Muscle layer of colon (tissue), 2 donors: ENCODE measurements around the gene ABHD11.
A peak's percentile ranks its signal among the peaks of the same experiment; 100 is the strongest.

Experiments
- H3K27ac ChIP-seq: one replicate; pipeline ENCODE4 v1.7.0; 2013; ENCODE audit warnings: low read depth, mild to moderate bottlenecking, low read length, moderate library complexity
- H3K27me3 ChIP-seq, 2 donors: one replicate each; pipeline ENCODE4 v1.7.0; 2013; ENCODE audit warnings: low read length in 2 of 2, mild to moderate bottlenecking in 2 of 2; ENCODE audit not compliant: insufficient read depth in 2 of 2, control insufficient read depth in 1 of 2
- H3K36me3 ChIP-seq: one replicate; pipeline ENCODE4 v1.7.0; 2013; ENCODE audit warnings: mild to moderate bottlenecking, low read length; ENCODE audit not compliant: insufficient read depth
- H3K4me1 ChIP-seq: one replicate; pipeline ENCODE4 v1.7.0; 2013; ENCODE audit warnings: mild to moderate bottlenecking, low read length; ENCODE audit not compliant: insufficient read depth
- H3K4me3 ChIP-seq, 2 donors: one replicate each; pipeline ENCODE4 v1.7.0; 2013; ENCODE audit warnings: low read length in 2 of 2, low read depth in 1 of 2, mild to moderate bottlenecking in 1 of 2, moderate library complexity in 1 of 2
- H3K9ac ChIP-seq: one replicate; pipeline ENCODE4 v1.7.0; 2013; ENCODE audit warnings: low read length
- H3K9me3 ChIP-seq: one replicate; pipeline ENCODE4 v1.7.0; 2013; ENCODE audit warnings: mild to moderate bottlenecking, low read length
- donor health status: abdominal sarcoma.
- donor health status: Adenocarcinoma of cecum.

The ABHD11 gene

DNA sequence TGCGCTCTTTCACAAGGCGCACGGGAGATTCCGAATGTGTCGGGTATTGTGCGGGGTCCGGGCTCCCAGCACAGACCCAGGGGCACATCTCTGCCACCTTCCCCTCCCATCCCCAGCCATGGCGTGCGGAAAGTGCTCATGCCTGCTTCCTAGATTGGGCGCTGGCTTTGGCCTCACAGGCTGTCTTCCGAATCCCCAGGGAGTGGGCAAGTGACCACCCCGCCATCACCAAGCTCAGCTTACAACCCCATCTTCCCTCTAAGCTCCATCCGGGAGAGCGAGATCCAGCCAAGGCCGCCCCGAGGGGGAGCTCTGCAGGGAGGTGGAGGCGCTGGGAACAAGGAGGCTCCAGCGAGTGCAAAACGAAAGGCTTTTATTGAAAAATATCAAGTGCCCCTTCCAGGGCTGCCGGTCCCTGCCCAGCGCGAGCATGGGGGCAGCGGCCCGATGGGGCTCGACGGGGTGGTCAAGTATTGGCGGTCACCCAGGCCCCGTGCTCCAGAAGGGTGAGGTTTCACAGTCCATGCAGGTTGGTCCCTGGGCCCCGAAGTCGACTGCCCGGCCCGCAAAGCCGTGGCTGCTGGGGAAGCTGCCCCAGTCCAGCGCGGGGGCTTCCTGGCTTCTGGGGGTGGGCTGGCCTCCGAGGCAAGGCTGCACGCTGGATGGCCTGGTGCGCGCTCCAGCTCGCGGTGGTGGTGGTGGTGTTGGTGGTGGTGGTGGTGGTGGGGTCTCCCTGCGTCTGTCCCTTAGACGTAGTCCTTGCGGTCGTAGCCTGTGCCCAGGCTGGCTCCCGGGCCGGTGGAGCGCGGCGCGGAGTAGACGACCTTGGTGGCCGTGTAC, 30.3 kb upstream of the ABHD11 start:
- H3K9me3 ChIP-seq, result no peaks in the 10 kb centered on the region
- no peaks in the 10 kb centered on the region for H3K36me3 ChIP-seq
- no peaks in the 10 kb centered on the region for H3K4me1 ChIP-seq
- no peak overlapping the region for H3K9ac ChIP-seq
- H3K4me3 ChIP-seq, result no peak overlapping the region
- no peak overlapping the region for H3K27ac ChIP-seq
- H3K27me3 ChIP-seq, result peaks cover 8 to 29% of the 10 kb centered on the region in 2 donors

DNA sequence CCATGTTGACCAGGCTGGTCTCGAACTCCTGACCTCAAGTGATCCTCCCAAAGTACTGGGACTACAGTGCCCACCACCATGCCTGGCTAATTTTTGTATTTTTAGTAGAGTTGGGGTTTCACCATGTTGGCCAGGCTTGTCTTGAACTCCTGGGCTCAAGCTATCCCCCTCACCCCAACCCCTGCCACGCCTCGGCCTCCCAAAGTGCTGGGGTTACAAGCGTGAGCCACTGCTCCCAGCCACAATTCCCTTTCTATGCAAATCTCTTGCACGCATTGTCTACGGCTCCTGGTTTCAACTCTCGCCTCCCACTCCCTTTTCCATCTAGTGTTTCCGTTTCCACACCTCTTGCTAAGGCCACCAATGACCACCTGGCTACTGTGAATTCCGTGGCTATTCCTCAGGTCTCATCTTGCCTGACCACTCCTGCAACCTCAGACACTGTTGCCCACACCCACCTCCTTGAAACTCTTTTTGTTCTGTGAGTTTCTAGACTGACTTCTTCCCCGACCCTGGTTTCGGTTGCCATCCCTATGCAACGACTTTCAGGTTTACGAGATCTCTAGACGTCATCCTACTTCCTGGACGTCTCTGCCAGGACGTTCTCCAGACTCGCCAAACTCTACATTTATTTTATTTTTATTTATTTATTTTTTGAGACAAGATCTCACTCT, 28.1 kb upstream of the ABHD11 start:
- H3K27ac ChIP-seq, result no peak overlapping the region
- H3K4me1 ChIP-seq, result no peaks in the 10 kb centered on the region
- no peak overlapping the region for H3K9ac ChIP-seq
- H3K27me3 ChIP-seq, result peaks cover 8 to 29% of the 10 kb centered on the region in 2 donors
- H3K4me3 ChIP-seq, result no peak overlapping the region
- no peaks in the 10 kb centered on the region for H3K9me3 ChIP-seq
- H3K36me3 ChIP-seq, result no peaks in the 10 kb centered on the region

DNA sequence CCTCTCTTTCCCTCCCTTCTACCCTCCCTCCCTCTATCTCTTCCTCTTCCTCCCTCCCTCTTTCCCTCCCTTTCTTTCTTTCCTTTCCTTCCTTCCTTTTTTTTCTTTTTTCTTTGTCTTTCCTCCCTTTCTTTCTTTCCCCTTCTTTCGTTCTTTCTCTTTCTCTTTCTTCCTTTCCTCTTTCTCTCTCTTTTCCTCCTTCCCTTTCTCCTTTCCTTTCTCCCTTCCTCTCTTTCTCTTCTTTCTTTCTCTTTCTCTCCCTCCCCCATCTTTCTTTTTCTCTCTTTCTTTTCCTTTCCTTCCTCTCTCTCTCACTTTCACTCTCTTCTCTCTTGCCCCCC, 24.0 kb upstream of the ABHD11 start:
- no peak overlapping the region for H3K4me3 ChIP-seq
- H3K27me3 ChIP-seq, result no peaks in the 10 kb centered on the region
- no peak overlapping the region for H3K27ac ChIP-seq
- no peaks in the 10 kb centered on the region for H3K4me1 ChIP-seq
- no peaks in the 10 kb centered on the region for H3K9me3 ChIP-seq
- H3K9ac ChIP-seq, result no peak overlapping the region
- no peaks in the 10 kb centered on the region for H3K36me3 ChIP-seq

DNA sequence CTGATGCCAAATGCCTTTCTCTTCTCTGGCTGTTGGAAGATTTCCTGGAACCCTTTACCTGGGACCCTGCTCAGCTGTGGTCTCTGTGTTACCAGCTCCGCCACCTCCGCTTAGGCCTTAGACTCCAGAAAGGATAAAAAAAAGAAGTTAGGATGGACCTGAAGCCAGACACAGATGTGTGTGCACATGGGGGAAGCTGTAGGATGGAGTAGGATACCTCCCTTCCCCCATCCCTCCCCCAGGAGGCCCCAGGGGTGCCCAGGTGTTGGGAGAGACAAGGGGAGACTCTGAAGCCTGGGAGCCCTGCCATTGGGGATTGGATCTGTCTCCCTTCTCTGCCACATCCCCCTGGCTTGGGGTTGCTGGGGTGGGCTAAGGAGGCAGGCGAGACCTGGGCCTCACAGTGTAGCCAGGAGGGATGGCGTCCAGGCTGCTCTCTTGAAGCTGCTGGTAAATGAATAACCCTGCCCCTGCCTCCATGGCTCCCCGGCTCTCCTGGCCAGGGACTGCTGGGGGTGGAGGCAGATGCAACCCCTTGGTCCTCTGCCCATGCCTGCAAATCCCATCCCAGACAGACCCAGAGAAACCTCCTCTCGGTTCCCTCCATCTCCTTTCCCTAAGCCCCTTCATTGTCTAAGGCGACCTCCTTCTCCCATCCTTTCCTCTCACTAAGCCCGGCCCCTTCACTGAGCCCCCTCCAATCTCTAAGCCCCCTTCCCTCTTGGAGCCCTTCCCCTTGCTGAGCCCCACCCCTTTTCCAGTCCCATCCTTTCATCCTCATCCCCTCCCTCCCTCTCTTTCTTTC, 23.5 kb upstream of the ABHD11 start:
- Histone ChIP-seq H3K4me1 (no peaks in the 10 kb centered on the region), H3K27ac (no peak overlapping the region), H3K36me3 (no peaks in the 10 kb centered on the region), H3K9ac (no peak overlapping the region), H3K9me3 (no peaks in the 10 kb centered on the region), H3K27me3 (no peaks in the 10 kb centered on the region), H3K4me3 (no peak overlapping the region)

DNA sequence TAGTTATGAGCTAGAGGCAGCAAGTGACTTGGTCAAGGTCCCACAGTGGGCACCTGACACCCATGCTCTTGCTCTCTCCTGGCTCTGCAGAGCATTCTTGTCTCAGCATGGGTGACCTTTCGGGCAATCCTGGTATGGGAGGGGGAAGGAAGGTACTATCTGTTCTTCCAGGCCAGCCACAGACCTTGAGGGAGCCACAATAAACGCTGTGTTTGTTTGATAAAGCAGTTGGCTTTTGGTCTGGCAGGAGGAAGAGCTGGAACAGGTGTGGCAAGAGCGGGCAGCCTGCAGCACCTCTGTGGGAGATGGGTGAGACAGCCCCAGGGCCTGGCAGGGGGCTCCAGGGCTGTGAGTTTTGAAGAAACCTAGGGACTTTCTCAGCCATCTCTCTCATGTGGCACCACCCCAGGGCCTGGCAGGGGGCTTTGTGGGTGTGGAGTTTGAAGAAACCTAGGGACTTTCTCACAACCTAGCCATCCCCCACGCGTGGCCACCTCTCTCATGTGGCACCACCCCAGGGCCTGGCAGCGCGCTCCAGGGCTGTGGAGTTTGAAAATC, 20.1 kb upstream of the ABHD11 start:
- Histone ChIP-seq H3K4me3 (no peak overlapping the region), H3K4me1 (no peaks in the 10 kb centered on the region), H3K27ac (no peak overlapping the region), H3K9ac (no peak overlapping the region), H3K9me3 (no peaks in the 10 kb centered on the region), H3K36me3 (no peaks in the 10 kb centered on the region), H3K27me3 (no peaks in the 10 kb centered on the region)

DNA sequence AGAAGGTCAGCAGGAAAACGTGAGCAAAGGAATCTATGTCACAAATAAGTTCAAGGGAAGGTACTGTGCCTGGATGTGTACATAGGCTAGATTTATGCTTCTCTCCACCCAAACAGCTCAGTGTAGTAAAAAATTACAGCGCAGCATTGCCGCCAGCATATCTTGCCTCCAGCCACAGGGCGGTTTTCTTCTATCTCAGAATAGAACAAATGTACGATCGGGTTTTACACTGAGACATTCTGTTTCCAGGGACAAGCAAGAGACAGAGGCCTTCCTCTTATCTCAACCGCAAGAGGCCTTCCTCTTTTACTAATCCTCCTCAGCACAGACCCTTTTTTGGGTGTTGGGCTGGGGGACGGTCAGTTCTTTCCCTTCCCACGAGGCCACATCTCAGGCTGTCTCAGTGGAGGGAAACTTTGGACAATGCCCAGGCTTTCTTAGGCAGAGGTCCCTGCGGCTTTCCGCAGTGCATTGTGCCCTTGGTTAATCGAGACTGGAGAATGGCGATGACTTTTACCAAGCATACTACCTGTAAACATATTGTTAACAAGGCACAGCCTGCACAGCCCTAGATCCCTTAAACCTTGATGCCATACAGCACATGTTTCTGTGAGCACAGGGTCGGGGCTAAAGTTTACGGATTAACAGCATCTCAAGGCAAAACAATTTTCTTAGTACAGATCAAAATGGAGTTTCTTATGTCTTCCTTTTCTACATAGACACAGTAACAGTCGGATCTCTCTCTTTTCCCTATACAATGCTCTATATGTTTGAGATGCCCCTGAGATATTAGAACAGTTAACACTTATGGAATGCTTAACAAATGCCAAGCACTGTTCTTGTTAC, 11.6 kb upstream of the ABHD11 start:
- H3K36me3 ChIP-seq, result no peaks in the 10 kb centered on the region
- no peaks in the 10 kb centered on the region for H3K27me3 ChIP-seq
- no peak overlapping the region for H3K27ac ChIP-seq
- no peaks in the 10 kb centered on the region for H3K9me3 ChIP-seq
- peaks cover 8% of the 10 kb centered on the region for H3K4me1 ChIP-seq
- no peak overlapping the region for H3K9ac ChIP-seq
- H3K4me3 ChIP-seq, result no peak overlapping the region

DNA sequence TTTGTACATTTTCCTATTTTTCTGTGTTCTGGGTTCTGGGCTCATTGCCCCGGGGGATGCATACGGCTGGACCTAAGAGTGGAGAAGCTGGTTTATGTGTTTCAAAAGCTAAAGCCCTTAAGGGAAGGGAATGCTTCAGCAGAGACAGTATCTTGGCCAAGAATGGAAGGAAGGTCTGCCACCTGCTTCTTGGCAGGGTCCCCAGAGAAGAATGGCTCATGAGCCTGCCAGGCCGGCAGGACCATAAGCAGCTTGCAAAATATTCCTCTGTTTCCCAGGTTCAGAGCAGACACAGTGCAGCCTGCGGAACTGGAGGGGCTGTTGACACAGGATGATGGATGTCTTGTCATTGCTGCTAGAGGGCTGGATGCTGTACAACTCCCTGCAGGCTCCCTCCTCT, 7.8 kb upstream of the ABHD11 start:
- Histone ChIP-seq H3K27me3 (no peaks in the 10 kb centered on the region), H3K9ac (no peak overlapping the region), H3K27ac (peak overlapping the region; percentile 4), H3K4me1 (peaks cover 8% of the 10 kb centered on the region), H3K9me3 (no peaks in the 10 kb centered on the region), H3K36me3 (no peaks in the 10 kb centered on the region), H3K4me3 (no peak overlapping the region)

DNA sequence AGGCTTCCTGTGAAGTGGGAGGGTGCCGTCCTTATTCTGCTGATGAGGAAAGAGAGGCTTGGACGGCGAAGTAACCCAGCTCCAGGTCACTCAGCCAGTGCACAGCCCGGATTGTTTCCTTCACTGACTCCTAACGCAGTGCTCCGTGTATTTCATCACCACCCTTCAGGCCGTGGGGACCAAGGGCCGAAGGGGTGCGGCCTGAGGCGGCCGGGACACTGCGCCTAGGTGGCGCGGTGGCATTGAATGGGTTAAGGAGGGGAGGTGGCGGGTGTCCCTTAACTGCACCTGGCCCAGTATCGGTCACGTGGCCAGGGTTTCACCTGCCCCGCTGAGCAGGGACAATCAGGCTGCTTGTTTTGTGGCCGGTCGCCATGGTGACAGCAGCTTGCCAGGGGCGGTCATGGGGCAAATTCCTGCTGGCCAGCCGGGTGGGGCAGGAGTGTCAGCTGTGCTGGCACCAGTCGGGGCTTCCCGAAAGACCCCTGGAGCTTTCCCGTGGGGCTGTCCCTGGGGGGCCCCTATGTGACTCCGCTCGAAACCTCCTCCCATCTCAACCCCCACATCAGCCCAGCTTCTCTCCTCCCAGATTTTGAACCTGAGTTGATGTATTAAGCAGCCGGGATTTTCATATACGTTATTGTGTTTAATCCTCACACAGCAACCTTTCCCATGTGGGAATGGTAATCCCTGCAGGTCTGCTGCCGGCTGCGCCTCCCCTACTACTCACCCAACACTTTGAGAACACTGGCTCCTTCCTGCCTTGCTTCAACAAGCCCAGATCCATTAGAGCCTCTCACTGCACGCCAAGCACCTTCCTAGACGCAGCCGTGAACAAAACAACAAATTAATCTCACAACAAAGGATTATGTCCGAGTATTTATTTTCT, 4.4 kb upstream of the ABHD11 start:
- Histone ChIP-seq H3K27me3 (no peaks in the 10 kb centered on the region), H3K4me3 (no peak overlapping the region), H3K4me1 (peaks cover 9% of the 10 kb centered on the region), H3K9me3 (no peaks in the 10 kb centered on the region), H3K27ac (no peak overlapping the region), H3K9ac (no peak overlapping the region), H3K36me3 (no peaks in the 10 kb centered on the region)

DNA sequence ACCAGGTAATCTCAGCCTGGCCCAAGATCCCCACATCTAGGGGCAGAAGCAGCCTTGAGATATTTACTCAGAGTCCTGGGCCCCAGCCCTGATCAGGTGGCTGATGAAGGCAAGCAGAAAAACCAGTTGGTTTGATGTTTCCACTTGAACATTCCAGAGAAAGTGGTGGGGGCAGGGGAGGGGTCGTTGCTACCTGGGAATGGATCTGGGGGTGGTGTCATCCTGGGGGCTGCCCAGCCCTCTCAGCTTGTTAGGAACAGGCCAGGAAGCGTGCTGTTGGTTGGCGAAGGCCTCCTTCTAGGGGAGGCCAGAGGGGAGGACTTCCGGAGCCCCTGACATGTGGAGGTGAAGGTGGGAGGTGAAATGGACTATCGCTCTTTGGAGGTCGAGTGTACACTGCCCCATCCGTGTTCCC, 3.7 kb upstream of the ABHD11 start:
- H3K9me3 ChIP-seq, result no peaks in the 10 kb centered on the region
- no peak overlapping the region for H3K27ac ChIP-seq
- H3K27me3 ChIP-seq, result no peaks in the 10 kb centered on the region
- H3K36me3 ChIP-seq, result peaks cover under 1% of the 10 kb centered on the region
- peaks cover 16% of the 10 kb centered on the region for H3K4me1 ChIP-seq
- H3K4me3 ChIP-seq, result no peak overlapping the region
- no peak overlapping the region for H3K9ac ChIP-seq

DNA sequence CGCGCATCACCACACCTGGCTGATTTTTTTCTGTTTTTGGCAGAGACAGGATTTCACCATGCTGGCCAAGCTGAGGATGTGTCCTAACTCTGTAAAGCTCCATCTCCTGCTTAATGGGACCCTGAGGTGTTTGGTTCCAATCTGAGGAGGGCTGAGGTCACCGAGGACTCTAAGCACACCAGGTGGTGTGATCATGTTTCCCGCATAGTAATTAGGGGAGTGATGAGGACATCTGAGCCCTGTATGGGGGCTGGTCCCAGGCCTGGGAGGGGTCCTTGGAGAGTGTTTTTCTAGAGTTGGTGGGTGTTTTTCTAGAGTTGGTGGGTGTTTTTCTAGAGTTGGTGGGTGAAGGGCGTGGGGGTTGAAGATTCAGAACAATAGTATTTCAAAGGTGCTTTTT, 3.0 kb upstream of the ABHD11 start:
- peaks cover 14% of the 10 kb centered on the region for H3K4me1 ChIP-seq

More for the DNA sequence above, 3.0 kb upstream of the ABHD11 start:
- H3K27me3 ChIP-seq, result no peaks in the 10 kb centered on the region
- no peak overlapping the region for H3K9ac ChIP-seq
- H3K4me3 ChIP-seq, result no peak overlapping the region
- no peaks in the 10 kb centered on the region for H3K9me3 ChIP-seq
- peaks cover 7% of the 10 kb centered on the region for H3K36me3 ChIP-seq
- H3K27ac ChIP-seq, result no peak overlapping the region
